Uterus (tissue), 2 donors: ENCODE results near the gene HDGFL2.

ENCODE experiments used
- POLR2A ChIP-seq, 2 donors: fragments of 450-650 bp; IDR thresholded peaks; one replicate each; pipeline ENCODE4 v1.6.1; 2016; ENCODE audit warnings: antibody characterized with exemption in 2 of 2, mild to moderate bottlenecking in 1 of 2, moderate library complexity in 1 of 2
- TF ChIP-seq, protein P1 (sequence below), 4 experiments: fragments of 200-600 bp in 2 of 4; fragments of 450-650 bp in 2 of 4; sonication (generic) in 2 of 4; IDR thresholded peaks; one replicate each; pipeline ENCODE4 v1.5.1; 2016 to 2019; ENCODE audit warnings: antibody characterized with exemption in 4 of 4, mild to moderate bottlenecking in 2 of 4, moderate library complexity in 1 of 4

DNA sequence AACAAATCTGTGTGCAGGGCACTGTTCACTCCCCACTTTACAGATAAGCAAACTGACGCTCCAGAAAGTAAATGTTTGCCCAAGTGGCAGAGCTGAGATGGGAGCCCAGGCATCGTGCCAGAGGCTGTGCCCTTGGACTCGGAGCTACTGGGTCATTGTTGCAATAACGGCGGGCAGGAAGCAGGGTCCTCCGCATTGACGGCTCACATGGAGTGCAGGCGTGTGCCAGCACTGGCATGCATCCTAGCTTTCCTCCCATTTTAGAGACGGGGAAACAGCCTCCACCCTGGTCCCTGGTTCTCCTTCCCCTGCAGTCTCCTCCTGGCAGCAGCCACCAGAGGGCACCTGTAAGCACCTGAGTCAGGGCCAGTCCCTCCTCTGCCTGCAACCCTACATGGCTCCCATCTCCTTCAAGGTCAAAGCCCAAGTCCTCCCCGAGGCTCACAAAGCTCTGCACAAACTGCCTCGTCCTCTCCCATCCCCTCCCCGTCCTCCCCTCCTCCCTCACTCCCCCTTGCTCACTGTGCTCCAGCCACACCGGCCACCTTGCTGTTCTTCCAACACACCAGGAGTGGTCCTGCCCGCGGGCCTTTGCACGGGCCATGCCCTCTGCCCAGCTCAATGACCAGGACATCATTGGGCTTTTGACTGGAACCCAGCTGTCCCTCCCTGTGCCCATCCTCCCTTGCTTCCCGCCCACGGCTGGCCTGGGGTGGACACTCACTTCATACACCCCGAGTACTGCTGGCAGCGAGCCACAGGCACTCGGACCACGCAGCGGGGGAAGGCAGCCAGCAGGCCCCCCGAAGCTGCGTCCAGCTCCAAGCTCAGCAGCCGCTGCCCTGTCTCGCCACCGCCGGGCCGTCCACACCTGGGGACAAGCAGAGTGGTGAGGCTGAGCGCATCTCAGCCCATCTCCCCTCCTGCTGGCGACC, 75.5 kb downstream of the HDGFL2 start:
- TF ChIP-seq, protein P1, sequence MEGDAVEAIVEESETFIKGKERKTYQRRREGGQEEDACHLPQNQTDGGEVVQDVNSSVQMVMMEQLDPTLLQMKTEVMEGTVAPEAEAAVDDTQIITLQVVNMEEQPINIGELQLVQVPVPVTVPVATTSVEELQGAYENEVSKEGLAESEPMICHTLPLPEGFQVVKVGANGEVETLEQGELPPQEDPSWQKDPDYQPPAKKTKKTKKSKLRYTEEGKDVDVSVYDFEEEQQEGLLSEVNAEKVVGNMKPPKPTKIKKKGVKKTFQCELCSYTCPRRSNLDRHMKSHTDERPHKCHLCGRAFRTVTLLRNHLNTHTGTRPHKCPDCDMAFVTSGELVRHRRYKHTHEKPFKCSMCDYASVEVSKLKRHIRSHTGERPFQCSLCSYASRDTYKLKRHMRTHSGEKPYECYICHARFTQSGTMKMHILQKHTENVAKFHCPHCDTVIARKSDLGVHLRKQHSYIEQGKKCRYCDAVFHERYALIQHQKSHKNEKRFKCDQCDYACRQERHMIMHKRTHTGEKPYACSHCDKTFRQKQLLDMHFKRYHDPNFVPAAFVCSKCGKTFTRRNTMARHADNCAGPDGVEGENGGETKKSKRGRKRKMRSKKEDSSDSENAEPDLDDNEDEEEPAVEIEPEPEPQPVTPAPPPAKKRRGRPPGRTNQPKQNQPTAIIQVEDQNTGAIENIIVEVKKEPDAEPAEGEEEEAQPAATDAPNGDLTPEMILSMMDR (IDR thresholded peaks at IDR 0.05): no peak
- no peak for TF ChIP-seq POLR2A (IDR thresholded peaks at IDR 0.05)
